GM13976 (cell line): ENCODE results near the gene SPZ1.
"Not testable (repeated sequence)": the region's sequence is repeated elsewhere in the genome, so short reads cannot be mapped to it uniquely, and the experiment has no call there.

Source experiments
- DNase-seq: peaks from one replicate; pipeline ENCODE4 v3.0.0; 2012; ENCODE audit warnings: low spot score
- in situ Hi-C: fragments of 300-500 bp; cut with MboI; formaldehyde crosslinking; loops from one replicate; pipeline ENCODE4 v1.12.0; 2022; ENCODE audit warnings: low sequenced_read_pairs, mixed read lengths, inconsistent platforms; ENCODE audit not compliant: unreplicated experiment
- TF ChIP-seq, protein P1 (sequence below): IDR thresholded peaks from 2 replicates; pipeline ENCODE4 v1.5.1; 2012; ENCODE audit warnings: borderline replicate concordance, mild to moderate bottlenecking; ENCODE audit not compliant: insufficient read depth; ENCODE audit errors: extremely low read depth, missing control alignments, control extremely low read depth

Gene SPZ1

DNA sequence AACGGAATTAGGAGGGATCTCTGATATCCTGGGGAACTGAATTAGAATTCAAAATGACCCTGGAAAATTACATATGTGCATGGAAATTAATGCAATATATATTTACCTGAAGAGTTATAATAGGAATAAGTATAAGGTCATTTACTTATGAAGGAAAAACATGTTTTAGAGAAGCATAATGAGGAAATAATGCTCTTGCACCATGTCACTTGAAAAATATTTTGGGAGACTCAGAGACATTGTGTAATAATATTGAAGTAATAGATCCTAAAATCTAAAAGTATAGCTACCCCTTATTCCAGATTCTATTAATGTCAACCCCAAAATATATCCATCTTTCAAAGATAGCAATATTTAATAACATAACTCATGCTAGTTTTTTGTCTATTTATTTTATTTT, 28.4 kb downstream of the SPZ1 start:
- TF ChIP-seq, protein P1, sequence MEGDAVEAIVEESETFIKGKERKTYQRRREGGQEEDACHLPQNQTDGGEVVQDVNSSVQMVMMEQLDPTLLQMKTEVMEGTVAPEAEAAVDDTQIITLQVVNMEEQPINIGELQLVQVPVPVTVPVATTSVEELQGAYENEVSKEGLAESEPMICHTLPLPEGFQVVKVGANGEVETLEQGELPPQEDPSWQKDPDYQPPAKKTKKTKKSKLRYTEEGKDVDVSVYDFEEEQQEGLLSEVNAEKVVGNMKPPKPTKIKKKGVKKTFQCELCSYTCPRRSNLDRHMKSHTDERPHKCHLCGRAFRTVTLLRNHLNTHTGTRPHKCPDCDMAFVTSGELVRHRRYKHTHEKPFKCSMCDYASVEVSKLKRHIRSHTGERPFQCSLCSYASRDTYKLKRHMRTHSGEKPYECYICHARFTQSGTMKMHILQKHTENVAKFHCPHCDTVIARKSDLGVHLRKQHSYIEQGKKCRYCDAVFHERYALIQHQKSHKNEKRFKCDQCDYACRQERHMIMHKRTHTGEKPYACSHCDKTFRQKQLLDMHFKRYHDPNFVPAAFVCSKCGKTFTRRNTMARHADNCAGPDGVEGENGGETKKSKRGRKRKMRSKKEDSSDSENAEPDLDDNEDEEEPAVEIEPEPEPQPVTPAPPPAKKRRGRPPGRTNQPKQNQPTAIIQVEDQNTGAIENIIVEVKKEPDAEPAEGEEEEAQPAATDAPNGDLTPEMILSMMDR: no peak
- no peak for DNase-seq
- in situ Hi-C loops: no loop called here

DNA sequence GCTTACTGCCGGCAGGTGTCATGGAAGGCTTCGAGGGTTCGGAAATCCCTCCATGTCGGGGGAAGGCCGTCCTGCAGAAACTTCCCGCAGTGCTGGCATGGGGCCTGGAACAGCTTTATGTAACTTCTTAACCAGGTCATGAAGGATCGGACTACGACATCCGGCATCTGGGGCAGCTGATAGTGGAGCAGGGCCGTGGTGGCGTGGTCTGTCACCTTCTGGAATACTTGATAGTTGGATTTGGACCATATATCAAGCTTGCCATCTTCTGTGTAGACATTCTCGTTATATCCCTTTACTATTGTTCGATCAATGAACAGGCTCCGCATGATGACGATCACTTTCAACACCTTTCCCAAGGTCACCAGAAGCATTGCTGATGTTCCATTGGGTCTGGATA, 31.2 kb downstream of the SPZ1 start:
- DNase-seq, in situ Hi-C loops: not testable (repeated sequence)

DNA sequence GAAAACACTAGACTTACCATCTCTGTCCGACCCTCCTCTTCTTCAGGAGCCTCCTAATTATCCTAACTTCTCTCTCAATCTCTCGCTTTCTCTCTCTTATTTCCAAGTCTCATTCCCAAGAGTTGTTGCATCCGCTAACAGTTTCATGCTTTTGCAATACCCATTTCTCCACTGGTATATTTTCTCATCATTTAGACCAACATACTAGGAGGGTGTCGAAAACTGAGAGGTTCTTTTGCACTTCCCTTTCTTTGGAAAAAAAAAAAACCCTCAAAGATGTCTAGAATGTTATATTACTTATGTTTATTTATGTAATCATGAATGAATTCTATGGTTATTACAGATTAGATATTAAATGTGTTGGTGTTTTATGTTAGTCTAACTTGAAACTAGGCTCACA, 35.9 kb downstream of the SPZ1 start:
- in situ Hi-C loops: no loop called here
- no peak for DNase-seq
- TF ChIP-seq, protein P1: no peak

DNA sequence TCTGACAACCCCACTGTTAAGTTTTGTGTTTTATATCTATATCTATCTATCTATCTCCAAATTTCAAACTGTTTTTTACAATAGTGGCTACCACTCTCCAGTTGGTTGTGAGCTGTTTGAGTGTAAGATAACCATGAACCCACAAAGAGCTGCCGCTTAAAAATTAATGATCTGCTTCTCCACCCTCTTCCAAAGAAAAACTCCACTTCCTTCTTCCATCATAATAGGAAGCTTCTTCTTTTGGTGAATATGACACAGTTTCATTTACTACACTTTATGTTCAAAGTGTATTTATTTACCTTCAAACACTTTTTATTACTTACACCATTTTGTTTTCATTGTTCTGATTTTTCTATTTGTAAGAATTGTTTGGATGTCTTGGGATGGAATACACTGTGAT, 37.9 kb downstream of the SPZ1 start:
- TF ChIP-seq, protein P1: no peak
- DNase-seq: no peak
- in situ Hi-C loops: no loop called here

DNA sequence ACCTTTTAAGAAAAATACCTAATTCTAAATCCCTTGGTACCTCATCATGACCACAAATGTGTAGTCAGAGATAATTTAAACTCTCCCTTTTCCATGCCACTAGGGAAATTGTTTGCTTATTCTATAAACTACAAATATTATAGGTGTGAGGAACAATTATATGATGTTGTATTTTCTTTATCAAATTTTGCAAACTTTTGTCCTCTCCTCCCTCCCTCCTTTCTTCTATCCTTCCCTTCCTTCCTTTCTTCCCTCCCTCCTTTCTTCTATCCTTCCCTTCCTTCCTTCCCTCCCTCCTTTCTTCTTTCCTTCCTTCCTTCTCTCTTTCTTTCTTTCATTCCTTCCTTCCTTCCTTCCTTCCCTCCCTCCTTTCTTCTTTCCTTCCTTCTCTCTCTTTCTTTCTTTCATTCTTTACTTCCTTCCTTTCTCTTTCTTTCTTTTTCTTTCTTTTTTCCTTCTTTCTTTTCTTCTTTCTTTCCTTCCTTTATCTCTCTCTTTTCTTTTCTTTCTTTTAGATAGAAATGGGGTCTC, 41.2 kb downstream of the SPZ1 start:
- DNase-seq: no peak
- in situ Hi-C loops: no loop called here
- TF ChIP-seq, protein P1: no peak

DNA sequence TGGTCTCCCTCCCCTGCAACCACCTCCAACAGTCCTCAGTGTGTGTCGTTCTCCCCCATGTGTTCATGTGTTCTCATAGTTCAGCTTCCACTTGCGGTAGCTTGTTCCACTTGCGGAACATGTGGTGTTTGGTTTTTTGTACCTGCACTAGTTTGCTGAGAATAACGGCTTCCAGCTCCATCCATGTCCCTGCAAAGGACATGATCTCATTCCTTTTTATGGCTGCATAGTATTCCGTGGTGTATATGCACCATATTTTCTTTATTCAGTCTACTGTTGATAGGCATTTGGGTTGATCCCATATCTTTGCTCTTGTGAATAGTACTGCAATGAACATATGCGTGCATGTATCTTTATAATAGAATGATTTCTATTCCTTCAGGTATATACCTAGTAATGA, 45.1 kb downstream of the SPZ1 start:
- TF ChIP-seq, protein P1: no peak
- in situ Hi-C loops: no loop called here
- DNase-seq: no peak

DNA sequence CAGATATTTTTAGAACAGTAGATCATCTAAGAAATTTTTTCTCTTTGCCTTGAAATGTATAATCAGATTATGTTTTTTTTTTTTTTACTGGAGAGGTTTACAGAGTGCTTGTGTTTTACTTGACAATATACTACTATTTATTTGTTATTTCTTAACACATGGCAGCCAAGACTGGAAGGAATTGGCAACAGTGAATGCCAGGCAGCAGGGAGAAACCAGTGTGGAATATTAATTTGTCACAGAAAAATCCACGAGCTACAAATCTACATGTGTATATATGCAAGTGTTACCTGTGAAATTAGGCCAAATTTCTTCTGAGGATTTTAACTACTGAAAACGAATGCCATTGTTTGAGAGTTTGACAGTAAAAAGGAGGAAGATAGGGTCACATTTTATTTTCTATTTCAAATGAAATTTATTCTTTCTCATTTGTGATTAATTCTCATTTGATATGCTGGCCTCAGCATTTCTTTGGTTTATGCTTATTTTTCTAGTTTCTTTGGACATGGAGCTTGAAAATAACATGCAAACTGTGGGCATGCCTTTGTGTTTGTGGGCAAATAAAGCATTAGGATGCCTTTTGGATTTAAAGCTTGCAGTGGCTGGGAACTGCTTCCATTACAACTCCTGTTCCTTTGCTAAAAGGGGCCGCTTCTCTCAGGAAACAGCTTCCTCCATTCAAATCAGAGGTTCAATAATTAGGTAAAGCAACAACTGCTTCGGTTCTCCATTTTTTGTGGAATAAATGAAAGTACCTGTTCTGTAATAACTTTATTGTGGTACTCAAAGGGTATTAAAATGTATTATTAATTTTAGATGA, 49.1 kb downstream of the SPZ1 start:
- TF ChIP-seq, protein P1: no peak
- DNase-seq: no peak
- in situ Hi-C loops: no loop called here
